HG03565 (cell line): ENCODE data around the gene DNAJC15.

ENCODE experiments used
- ATAC-seq: cut with Tn5 transposase; IDR thresholded peaks from one replicate; pipeline ENCODE4 v1.9.1; 2021; ENCODE audit warnings: mild to moderate bottlenecking, moderate library complexity; ENCODE audit not compliant: unreplicated experiment

Gene DNAJC15

GRCh38 chr13:43124490-43124889 is 101.1 kb downstream of the DNAJC15 start:
- ATAC-seq, result no peak

GRCh38 chr13:43126420-43126819 is 103.0 kb downstream of the DNAJC15 start:
- peak; percentile 46 for ATAC-seq

GRCh38 chr13:43127103-43127798 is 103.9 kb downstream of the DNAJC15 start:
- no peak for ATAC-seq

GRCh38 chr13:43127827-43128226 is 104.4 kb downstream of the DNAJC15 start:
- no peak for ATAC-seq

- ATAC-seq, result no peak
These were observed 105.1 kb downstream of the DNAJC15 start for GRCh38 chr13:43128504-43128961.

- ATAC-seq, result no peak
These were observed 105.7 kb downstream of the DNAJC15 start for GRCh38 chr13:43129066-43129465.

GRCh38 chr13:43129511-43130110 is 106.2 kb downstream of the DNAJC15 start:
- no peak for ATAC-seq

GRCh38 chr13:43132257-43132656 is 108.9 kb downstream of the DNAJC15 start:
- no peak for ATAC-seq

GRCh38 chr13:43132911-43133310 is 109.5 kb downstream of the DNAJC15 start:
- no peak for ATAC-seq

GRCh38 chr13:43133792-43134191 is 110.4 kb downstream of the DNAJC15 start:
- no peak for ATAC-seq

- ATAC-seq, result no peak
These were observed 111.5 kb downstream of the DNAJC15 start for GRCh38 chr13:43134868-43135267.

GRCh38 chr13:43135516-43135915 is 112.1 kb downstream of the DNAJC15 start:
- ATAC-seq, result no peak

GRCh38 chr13:43136920-43137575 is 113.7 kb downstream of the DNAJC15 start:
- ATAC-seq, result no peak

GRCh38 chr13:43139211-43139610 is 115.8 kb downstream of the DNAJC15 start:
- ATAC-seq, result no peak

GRCh38 chr13:43139921-43140320 is 116.5 kb downstream of the DNAJC15 start:
- ATAC-seq, result no peak

- ATAC-seq, result no peak
These were observed 117.6 kb downstream of the DNAJC15 start for GRCh38 chr13:43140985-43141384.

- ATAC-seq, result no peak
These were observed 118.3 kb downstream of the DNAJC15 start for GRCh38 chr13:43141685-43142084.

GRCh38 chr13:43143591-43143990 is 120.2 kb downstream of the DNAJC15 start:
- no peak for ATAC-seq

GRCh38 chr13:43145534-43146196 is 122.3 kb downstream of the DNAJC15 start:
- ATAC-seq, result no peak

- no peak for ATAC-seq
These were observed 123.0 kb downstream of the DNAJC15 start for GRCh38 chr13:43146400-43146799.

- ATAC-seq, result no peak
These were observed 127.2 kb downstream of the DNAJC15 start for GRCh38 chr13:43150369-43151207.
